GM03348 (cell line): ENCODE results near the gene BNIP2.
"Not testable (repeated sequence)": the region's sequence is repeated elsewhere in the genome, so short reads cannot be mapped to it uniquely, and the experiment has no call there.

Experiments used
- DNase-seq: peaks from one replicate; pipeline ENCODE4 v3.0.0; 2012; ENCODE audit warnings: low spot score

The BNIP2 gene, protein sequence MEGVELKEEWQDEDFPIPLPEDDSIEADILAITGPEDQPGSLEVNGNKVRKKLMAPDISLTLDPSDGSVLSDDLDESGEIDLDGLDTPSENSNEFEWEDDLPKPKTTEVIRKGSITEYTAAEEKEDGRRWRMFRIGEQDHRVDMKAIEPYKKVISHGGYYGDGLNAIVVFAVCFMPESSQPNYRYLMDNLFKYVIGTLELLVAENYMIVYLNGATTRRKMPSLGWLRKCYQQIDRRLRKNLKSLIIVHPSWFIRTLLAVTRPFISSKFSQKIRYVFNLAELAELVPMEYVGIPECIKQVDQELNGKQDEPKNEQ

DNA sequence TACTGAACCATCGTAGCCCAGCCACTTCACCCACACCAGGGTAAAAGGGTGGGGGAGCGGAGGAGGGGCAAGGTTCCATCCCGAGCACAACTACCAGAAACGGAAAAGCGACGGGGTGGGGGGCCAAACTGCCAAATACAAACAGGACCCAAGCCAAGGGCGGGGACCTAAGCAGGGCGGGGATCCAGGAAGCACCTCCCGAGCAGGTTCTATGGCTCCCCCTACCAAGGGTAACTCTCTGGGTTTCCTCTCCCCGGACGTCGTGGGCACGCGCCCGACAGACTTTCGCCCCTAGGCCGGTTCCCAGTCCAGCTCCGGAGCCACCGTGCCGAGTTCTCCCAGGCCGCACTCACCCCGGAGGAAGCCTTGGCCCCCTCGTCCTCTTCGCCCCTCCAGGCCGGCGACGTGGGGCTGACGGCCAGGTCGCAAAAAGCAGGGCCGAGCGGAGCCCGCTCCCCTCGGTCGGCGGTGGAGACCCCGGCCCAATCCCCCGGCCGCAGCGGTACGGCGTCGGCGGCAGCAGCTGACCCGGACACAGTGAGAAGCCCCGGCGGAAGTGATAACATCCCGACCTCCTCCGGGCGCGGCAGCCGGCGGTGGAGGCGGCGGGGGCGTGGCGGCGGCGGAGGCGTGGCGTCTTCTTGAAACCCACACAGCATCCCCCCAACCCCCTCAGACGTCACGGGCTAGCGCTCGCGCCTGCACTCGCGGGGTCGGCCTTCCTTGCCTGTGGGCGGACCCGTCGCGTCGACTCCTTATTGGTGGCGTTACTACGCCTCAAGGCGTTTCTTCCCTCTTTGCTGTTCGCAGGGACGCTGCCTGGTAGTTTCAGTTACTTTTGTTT, at the start of gene BNIP2:
TSS of gene BNIP2 (minus strand) at position 539 of the 844 bp plus-strand sequence. CDS start 6,863 bp downstream, outside the sequence.
- DNase-seq: peak; percentile 97

DNA sequence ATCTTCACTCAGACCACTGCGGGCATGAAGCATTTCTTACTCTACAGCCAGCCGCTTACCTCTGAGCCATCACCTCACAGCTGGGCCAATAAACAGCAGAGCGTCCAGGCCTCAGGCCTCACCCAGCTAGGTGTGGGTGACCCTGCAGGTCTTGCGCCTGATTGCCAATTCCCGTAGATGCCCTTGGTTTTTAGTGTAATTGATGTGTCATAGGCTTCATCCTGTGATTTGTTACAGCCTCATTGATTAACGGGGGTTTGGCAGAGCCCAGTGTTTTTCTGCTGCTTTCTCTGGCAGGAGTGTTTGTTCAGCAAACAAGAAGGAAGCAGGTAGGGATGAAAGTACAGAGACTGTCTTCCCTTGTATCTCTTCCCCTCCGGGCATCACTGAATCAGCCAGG, 49.6 kb upstream of the BNIP2 start:
- DNase-seq: no peak

DNA sequence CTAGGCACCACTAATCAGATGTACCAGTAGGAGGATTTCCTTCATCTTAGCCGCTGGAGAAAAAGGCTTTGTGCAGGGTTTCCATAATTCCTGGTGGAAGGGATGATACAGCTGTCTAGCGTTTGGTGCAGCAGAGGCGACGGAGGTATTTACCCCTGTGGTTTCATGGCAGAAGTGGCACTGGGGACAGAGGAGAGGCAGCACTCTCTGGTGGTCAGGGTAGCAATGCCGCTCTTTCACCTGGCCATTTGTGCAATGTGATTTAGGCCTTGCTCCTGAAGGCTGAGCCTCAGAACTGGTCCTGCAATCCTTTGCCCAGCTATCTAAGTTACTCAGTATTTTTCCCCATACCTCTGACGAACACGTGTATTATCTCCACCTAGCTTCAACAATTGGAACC, 47.1 kb upstream of the BNIP2 start:
- DNase-seq: no peak

DNA sequence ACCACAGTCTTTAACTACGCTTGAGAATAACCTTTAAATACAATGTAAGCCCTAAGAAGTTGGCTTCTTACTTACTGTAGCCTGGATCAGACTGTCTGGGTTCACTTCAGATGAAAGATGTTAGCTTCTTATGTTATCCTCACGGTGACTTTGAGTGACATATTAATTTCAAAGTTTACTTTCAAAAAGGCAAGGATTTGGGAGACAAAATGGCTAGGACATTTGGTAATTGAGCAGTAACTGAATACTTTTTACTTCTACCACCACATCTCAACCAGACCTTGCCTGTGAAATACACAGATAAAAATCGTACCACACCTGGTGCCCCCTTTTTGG, 36.0 kb upstream of the BNIP2 start:
- DNase-seq: no peak

DNA sequence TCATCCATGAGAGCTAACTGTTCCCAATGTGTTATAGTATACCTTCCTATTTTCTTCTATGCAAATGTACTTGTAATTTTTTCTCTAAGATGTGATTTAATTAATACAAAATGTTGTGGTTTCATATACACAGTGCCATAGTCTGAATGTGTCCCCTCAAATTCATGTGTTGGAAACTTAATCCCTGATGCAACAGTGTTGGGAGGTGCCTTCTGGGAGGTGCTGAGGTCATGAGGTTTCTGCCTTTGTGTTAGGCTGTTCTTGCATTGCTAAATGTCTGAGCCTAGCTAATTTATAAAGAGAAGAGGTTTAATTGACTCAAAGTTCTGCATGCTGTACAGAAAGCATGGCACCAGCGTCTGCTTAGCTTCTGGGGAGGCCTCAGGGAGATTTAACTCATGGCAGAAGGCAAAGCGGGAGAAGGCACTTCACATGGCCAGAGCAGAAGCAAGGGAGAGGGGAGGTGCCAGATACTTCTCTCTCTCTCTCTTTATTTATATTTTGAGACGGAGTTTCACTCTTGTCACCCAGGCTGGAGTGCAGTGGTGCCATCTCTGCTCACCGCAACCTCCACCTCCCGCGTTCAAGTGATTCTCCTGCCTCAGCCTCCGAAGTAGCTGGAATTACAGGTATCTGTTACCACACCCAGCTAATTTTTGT, 34.7 kb upstream of the BNIP2 start:
- no peak for DNase-seq

DNA sequence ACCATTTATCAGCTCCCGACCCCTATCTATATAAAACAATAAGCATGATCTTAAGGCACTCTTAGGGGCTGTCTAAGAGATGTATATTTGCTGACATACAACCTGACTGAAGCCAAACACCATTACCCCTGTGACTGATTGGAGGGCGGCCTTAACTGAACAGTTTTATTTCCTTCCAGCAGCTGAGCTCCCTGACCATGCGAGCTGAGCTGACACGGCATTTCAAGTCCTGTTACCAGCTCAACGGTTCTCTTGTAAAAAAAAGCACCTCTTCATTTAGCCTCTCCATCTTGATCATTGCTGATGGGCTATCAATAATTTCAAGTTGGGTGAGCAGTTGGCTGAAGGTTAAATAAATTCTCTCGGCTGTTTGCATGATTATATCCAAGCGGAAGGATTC, 33.4 kb upstream of the BNIP2 start:
- no peak for DNase-seq

DNA sequence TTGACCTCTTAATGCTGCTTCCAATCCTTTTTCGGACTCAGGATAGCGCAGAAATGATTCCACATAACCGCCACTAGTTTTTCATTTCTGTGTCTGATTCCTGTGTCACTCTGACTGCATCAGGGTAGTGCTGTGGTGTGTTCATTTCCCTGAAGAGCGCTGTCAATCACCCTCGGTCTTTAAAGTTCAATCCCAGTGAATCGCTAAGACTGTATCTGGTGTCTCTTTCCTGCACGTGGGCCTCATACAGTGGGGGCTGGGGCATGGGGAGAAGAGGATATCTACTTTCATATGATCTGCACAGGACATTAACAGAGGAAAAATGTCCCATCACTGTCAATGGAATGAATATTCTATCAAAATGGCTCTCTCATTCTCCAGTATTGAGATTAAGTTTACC, 32.9 kb upstream of the BNIP2 start:
- DNase-seq: no peak

DNA sequence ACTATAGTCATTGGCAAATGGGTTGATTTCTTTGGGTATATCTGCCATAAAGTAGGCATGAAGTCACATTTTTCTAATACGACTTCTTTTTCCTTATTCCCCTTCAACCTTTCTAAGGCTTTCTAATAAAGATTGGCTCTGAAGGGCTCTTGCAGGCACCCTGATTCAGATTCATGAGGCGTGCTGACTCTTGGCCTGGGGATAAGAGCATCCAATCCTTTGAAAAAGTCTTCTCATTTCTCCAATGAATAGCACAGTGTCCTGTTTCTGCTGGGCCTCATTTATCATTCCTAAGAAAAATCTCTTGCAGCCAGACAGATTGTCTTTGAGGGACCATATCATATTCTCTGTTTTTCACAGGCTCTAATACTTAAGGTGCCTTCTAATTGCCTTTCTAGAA, 32.3 kb upstream of the BNIP2 start:
- DNase-seq: no peak

DNA sequence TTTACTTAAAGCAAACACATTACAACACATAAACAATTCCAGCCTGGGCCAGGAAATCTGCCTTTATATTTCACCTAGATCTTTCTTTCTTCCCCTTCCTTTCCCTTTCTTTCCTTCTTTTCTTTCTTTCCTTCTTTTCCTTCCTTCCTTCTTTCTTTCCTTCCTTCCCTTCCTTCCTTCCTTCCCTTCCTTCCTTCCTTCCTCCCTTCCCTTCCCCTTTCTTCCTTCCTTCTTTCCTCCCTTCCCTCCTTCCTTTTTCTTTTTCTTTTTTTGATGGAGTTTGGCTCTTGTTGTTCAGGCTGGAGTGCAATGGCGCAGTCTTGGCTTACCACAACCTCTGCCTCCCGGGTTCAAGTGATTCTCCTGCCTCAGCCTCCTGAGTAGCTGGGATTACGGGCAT, 24.1 kb upstream of the BNIP2 start:
- no peak for DNase-seq

DNA sequence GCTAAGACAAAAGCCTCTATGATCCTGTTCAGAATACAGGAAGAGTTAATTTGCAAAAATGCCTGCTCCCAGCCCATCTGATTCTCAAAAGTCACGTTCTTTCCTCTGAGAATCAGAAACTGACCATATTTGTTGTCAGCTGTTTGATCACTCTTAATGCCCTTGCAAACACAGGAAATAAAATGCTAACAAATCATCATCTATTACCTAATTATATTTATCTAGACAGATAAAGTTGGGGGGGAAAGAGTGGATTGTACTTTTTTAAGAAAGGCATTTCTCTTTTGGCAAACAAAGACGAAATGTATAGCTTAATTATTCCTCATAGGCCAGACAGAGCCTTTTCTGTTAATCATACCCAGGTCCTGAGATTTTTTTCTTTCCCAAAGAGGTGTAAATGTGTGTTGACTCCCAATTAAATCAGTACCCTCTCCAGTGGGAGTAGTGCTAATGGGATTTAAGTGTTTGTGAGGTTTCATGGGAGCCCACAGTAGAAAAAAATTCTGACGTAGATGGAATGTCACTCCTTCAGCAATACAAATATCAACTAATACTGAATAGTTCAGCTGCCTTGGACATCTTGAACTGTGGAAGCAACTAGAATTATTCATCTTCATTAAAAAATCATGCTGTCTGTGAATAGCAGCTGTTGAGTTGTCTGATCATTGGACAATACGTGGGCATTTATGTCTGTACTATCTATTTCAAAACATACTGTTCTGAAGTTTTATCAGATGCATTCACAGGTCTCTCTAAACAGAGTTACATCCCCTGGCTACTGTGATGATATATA, 22.5 kb upstream of the BNIP2 start:
- DNase-seq: no peak

DNA sequence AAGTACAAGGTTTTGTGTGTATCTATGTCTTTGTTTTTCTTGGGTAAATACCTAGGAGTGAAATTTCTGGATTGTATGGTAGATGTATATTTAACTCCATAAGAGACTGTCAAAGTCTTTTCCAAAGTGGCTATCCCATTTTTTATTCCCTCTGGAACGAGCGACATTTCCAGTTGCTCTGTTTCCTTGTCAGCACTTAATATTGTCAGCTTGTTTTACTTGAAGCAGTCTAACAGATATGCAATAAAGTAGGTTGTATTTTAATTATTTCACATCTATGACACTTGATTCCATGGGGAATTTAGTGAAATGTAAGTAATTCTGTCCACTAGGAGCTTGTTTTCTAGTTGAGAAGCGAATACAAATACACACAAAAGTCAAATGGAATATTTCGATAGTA, 18.5 kb upstream of the BNIP2 start:
- no peak for DNase-seq

DNA sequence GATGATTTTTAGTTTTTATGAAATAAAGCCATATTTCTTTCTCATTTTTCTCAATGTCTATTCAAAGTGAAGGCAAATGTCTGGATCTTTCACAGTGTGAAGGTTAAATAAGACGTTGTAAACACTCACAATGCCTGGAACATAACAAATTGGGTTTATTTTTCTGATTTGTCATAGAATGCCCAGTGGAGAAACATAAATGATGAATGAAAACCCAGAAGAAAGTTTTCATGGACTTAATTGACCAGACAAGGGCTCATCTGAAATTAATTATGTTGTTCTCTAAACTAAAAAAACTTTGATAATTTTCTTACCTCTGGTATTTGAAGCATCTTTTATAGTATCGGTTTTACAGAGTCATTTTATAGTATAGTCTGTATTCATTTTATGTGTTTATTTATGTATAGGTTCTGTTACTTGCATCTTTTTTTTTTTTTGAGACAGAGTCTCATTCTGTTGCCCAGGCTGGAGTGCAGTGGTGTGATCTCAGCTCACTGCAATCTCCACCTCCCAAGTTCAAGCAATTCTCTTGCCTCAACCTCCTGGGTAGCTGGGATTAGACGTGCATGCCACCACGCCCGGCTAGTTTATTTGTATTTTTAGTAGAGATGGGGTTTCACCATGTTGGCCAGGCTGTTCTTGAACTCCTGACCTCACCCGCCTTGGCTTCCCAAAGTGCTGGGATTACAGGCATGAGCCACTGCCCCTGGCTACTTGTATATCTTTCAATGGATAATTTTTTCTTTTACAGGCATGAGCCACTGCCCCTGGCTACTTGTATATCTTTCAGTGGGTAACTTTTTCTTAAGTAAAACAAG, 15.1 kb upstream of the BNIP2 start:
- DNase-seq: no peak

DNA sequence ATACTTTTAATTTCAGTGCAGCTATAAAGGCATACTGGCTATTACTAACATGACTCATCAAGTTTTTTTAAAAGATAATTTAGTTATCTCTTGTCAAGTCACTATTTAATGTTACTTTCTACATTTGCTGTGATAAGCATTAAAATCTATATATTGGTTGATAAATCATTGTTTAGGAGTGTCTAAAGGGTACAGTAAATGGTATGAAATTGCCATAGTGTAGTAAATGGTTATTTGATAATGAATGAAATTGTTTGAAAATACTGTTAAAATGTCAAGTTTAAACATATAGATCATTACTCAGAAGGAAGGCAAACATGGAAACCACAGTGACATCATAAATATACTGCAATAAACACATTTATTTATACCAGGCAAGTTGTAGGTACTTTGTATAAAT, 13.2 kb upstream of the BNIP2 start:
- DNase-seq: no peak

DNA sequence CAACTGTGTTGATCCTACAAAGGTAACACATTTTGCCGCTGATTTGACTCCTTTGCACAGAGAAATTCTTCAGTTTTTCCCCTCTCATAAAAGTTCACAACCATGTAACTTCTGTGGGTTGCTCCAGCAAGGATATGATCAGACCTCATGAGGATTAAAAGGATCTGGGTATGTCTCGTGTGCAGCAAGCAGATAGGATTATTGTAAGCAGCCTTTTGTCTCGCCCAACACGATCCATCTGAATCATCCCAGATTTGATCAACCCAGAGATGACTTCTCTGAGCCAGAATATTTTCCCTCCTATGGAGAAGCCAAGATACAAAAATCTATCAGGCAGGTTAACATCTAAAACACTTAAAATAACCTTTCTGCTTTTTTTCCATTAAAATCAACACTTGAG, 12.8 kb upstream of the BNIP2 start:
- no peak for DNase-seq

DNA sequence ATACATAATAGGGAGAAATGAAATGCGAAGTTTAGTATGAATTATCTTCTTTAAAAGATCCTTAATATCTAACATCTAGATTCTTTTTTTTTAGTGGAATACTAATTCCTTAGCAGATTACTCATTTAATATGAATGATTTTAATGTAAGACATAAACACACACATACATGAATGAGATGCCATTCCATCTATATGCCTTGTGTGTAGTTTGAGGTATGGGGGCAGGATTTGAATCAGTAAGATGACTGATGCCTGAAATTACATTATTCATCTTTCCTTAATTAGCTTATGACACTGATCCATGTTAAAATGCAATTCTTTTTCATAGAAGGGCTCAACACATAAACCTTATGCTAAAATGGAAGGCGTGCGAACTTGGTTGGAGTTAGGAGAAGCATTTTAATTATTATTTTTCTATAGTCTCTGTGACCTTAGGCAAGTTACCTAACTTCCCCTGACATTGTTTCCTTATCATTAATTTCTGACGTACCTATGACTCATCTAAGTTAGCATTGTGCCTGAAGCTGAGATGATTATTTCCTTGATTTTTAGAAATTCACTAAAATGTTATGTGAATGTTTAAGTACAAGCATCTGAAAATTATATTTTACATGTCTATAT, 10.8 kb upstream of the BNIP2 start:
- no peak for DNase-seq

DNA sequence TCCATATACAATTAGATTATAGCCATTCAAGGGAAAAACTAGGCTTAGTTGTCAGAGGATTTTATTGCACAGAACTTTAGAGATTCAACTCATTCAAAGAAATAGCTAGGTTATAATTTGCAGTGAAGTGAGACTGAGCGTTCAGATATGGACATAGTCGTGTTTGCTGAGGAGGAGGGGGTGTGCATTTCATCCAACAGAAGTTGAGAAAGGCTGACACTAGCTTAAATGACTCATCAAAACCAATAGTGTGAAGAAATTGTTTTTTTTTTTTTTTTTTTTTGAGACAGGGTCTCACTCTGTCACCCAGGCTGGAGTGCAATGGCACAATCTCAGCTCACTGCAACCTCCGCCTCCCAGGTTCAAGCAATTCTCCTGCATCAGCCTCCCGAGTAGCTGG, 8.9 kb upstream of the BNIP2 start:
- not testable (repeated sequence) for DNase-seq

DNA sequence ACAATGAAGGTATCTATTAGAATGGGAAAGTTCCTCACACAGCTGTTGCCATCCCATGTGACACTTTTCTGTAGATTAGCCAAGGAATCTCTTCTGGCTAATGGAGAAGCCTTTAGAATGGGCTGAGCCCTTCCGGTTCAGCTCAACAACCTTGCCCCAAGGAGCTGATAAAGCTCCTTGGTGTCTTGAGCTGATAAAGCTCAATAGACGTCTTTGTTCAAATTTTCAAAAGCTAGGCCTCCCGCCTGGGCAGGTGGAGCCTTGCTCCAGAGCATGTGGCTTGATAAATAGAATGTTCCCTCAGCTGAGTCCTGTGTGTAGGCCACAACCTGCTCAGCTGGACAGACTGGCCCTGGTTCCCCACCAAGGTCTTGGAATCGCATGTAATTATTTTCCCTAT, 7.2 kb upstream of the BNIP2 start:
- no peak for DNase-seq

DNA sequence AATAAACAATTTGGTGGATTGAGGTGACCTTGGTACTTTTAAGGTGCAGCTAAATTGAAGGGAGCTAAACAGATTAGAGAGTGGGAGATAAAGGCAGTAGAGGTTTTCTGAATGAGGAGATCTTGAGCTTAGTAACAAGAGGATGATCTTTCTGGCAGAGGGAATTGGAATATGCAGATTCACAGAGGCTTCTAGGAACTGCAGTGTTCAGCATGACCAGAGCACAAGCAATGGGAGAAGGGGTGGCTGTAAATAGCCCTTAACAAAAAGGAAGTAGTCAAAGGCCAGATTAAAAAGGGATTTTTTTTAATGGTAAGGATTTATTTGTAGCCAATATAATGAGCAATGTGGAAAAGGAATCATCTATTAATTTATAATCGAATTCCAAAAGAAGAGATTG, 5.7 kb upstream of the BNIP2 start:
- DNase-seq: no peak

DNA sequence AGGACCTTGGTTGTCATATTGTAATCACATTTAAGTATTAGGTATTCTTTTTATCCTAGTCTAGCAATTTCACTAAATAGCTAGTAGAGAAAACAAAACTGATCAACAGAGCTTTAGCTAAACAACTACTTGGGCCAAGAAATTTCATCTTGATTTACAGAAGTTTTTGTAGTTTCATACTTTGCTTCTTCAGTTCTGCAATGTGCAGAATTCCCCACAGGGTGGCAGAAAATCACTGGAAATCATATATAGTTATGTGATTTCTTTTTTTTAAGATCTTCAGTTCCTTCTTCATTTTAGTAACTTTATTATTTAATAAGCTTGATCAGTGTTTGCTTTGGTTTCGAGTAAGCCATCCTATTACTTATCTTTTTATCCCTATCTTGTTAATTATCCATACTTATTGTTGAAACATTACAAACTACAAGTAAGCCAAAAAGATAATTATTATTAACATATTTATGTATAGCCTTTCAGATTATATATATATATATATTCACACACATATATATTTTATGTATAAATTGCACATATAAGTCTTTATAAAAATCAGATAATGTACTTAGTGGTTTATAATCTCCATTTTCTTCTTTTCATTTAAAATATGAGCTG, 2.2 kb upstream of the BNIP2 start:
- DNase-seq: peak; percentile 40

DNA sequence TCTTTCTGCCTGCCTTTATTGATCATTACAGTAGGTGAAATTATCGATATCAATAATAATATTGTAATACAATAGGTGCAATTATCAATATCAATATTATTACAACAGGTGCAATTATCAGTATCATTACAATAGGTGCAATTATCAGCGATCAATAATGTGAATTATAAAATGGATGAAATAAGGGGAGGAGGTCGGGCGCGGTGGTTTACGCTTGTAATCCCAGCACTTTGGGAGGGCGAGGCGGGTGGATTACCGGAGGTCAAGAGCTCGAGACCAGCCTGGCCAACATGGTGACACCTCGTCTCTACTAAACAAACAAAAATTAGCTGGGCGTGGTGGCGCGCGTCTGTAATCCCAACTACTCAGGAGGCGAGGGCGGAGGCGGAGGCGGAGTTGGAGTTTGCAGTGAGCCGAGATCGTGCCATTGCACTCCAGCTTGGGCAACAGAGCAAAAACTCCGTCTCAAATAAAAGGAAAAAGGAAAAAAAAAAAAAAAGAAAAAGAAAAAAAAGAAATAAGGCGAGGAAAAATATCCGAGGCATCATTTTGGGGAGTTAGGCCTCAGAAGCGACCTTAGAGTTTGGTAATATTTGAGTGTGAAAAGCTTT, 611 bp upstream of the BNIP2 start:
- DNase-seq: no peak
